Aorta (tissue), 5 donors: Measurements from ENCODE around the gene ATP9B. TPM values are rescaled to one million over a fixed set of nuclear protein-coding genes. Genes with fewer than 3 reads are reported as not detected.
"Not testable (repeated sequence)": the region's sequence is repeated elsewhere in the genome, so short reads cannot be mapped to it uniquely, and the experiment has no call there.

ENCODE experiments used
- ATAC-seq: fragments of 200-7000 bp; cut with Tn5 transposase; one replicate; pipeline ENCODE4 v1.9.1; 2022; ENCODE audit warnings: moderate library complexity; ENCODE audit not compliant: low FRiP score
- DNase-seq, 2 donors: peaks; one replicate each; pipeline ENCODE4 v3.0.0-alpha.2; 2020
- H3K27ac ChIP-seq, 2 donors: one replicate each; pipeline ENCODE4 v1.5.1; 2013; ENCODE audit warnings: low read length in 2 of 2, mild to moderate bottlenecking in 2 of 2, moderate library complexity in 2 of 2, control low read depth in 1 of 2, inconsistent platforms in 1 of 2, low read depth in 1 of 2
- H3K27me3 ChIP-seq, 2 donors: one replicate each; pipeline ENCODE4 v1.6.1; 2013; ENCODE audit warnings: control low read depth in 1 of 2, low read length in 1 of 2, mild to moderate bottlenecking in 1 of 2, moderate library complexity in 1 of 2; ENCODE audit not compliant: insufficient read depth in 2 of 2, control insufficient read depth in 1 of 2
- H3K36me3 ChIP-seq, 2 donors: one replicate each; pipeline ENCODE4 v1.6.1; 2013; ENCODE audit warnings: control low read depth in 1 of 2, low read length in 1 of 2, mild to moderate bottlenecking in 1 of 2; ENCODE audit not compliant: insufficient read depth in 2 of 2, control insufficient read depth in 1 of 2
- H3K4me1 ChIP-seq, 2 donors: one replicate each; pipeline ENCODE4 v1.6.1; 2013; ENCODE audit warnings: low read length in 2 of 2, control low read depth in 1 of 2, mild to moderate bottlenecking in 1 of 2, moderate library complexity in 1 of 2; ENCODE audit not compliant: insufficient read depth in 2 of 2, control insufficient read depth in 1 of 2
- H3K4me3 ChIP-seq, 2 donors: one replicate each; pipeline ENCODE4 v1.5.1; 2013; ENCODE audit warnings: low read length in 2 of 2, control low read depth in 1 of 2, mild to moderate bottlenecking in 1 of 2
- H3K9me3 ChIP-seq: one replicate; pipeline ENCODE4 v1.6.1; 2013; ENCODE audit warnings: mild to moderate bottlenecking, low read length; ENCODE audit not compliant: control insufficient read depth
- WGBS, 2 donors: extraction: QIAGEN DNeasy Blood & Tissue Kit; methylation state at CpG; one replicate each; pipeline ENCODE4 v1.1.7; 2013; 5-methylcytosine and 5-hydroxymethylcytosine counted together
- intact Hi-C, 2 donors: fragments of 100-400 bp; cut with DNase I; formaldehyde crosslinking; loops; one replicate each; pipeline versions ENCODE4 v1.14.2 to v1.15.0; 2022
- polyA plus RNA-seq, 2 donors: library from polyadenylated mRNA; stranded (reverse); fragments of 200-250 nt; gene quantifications; one replicate each; pipeline ENCODE4 v1.2.3, GENCODE V29; 2013
- total RNA-seq, 2 donors: library from RNA; stranded (reverse); fragmentation: NEBNext Ultra II Directional; extraction: Animal tissue kit (Norgen Biotek cat#: 25700); gene quantifications; one replicate each; pipeline ENCODE4 v1.2.1, GENCODE V29; 2021
- donor health status: healthy with polysubstance abuse.
- donor health status: Bipolar disorder and iron deficiency.
- donor health status: DM: no; HTN: no; CAD: no.
- donor health status: DM: no; HTN: no; CAD: no.
- donor health status: DM: yes; HTN: yes; CAD: no.

ATP9B gene
- total and polyA plus RNA-seq, 4 donors: 2.3 to 55.3 (median 30.5) TPM

DNA sequence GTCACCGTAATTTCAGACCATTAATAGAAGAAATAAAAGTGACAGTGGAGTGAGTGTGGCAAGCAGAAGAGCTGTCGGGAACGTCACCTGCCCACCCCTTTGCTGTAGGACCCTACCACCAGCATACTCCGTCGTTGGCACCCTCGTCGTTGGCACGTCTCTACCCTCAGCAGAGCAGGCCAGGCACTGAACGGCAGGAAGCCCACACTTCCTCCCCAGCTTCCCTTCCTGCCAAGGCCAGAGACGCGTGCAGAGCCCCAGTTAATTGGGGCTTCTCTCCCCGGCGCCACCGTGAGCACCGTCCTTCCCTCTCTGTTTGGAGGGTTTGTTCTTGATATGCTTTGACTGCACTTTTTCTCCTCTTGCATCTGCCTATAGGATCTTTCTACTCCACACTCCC lies 299.5 kb downstream of the ATP9B start:
- Histone ChIP-seq H3K36me3 (peaks cover 0 to 6% of the 10 kb centered on the region in 2 donors), H3K27me3 (no peaks in the 10 kb centered on the region), H3K9me3 (no peaks in the 10 kb centered on the region), H3K27ac (no peak overlapping the region), H3K4me3 (no peak overlapping the region), H3K4me1 (no peaks in the 10 kb centered on the region)
- intact Hi-C loops: no loop called here
- no peak for DNase-seq
- WGBS, 2 donors: 88 to 93% methylated on average over 15 of the region's 15 CpGs
- ATAC-seq: no peak

DNA sequence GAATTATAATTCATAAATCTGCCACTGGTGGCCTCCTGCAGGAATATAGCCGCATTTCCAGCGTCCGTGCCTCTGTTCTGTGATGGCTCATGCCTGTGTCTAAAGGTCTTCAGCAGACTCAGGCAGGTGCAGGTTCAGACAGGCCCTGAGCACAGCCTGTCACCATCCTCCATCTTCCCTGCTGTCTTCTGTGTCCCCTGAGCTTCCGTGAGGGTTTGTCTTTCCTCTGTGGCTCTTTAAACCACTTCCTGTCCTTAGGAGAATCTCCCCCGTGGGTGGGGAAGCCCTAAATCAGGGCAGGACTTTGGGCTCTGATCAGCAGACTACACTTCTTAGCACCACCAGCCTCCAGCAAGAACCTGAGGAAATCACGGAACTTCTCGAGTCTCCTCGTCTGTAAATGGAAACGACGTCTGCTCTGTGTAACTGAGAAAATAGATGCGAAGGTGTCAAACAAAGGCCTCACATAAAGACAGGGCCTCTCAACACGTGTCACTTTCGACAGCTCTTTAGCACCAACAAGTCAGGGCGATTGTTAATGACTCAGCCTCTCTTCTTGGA lies 302.4 kb downstream of the ATP9B start:
- Histone ChIP-seq H3K4me3 (no peak overlapping the region), H3K27ac (no peak overlapping the region), H3K27me3 (no peaks in the 10 kb centered on the region), H3K36me3 (peaks cover 0 to 1% of the 10 kb centered on the region in 2 donors), H3K9me3 (no peaks in the 10 kb centered on the region), H3K4me1 (no peaks in the 10 kb centered on the region)
- ATAC-seq: no peak
- 73 to 75% methylated on average over 14 of the region's 14 CpGs for WGBS, 2 donors
- intact Hi-C loops: loop anchor here in 1 of 2 donors (10.0 kb wide), 1 partner anchor 583 kb away; the partner anchor contains the start of gene SLC66A2
- DNase-seq: no peak

GRCh38 chr18:79372461-79372860 lies 303.3 kb downstream of the ATP9B start:
- Histone ChIP-seq H3K27ac (no peak overlapping the region), H3K4me1 (no peaks in the 10 kb centered on the region), H3K9me3 (no peaks in the 10 kb centered on the region), H3K36me3 (peaks cover 0 to 3% of the 10 kb centered on the region in 2 donors), H3K27me3 (no peaks in the 10 kb centered on the region), H3K4me3 (no peak overlapping the region)
- DNase-seq: no peak
- no peak for ATAC-seq
- intact Hi-C loops: loop anchor here in 1 of 2 donors (10.0 kb wide), 1 partner anchor 582 kb away; the partner anchor contains the start of gene SLC66A2
- WGBS, 2 donors: 86 to 93% methylated on average over 10 of the region's 10 CpGs

GRCh38 chr18:79372991-79373390 lies 303.8 kb downstream of the ATP9B start:
- Histone ChIP-seq H3K27ac (no peak overlapping the region), H3K36me3 (peaks cover 0 to 3% of the 10 kb centered on the region in 2 donors), H3K9me3 (no peaks in the 10 kb centered on the region), H3K27me3 (no peaks in the 10 kb centered on the region), H3K4me1 (no peaks in the 10 kb centered on the region), H3K4me3 (no peak overlapping the region)
- intact Hi-C loops: loop anchor here in 1 of 2 donors (10.0 kb wide), 1 partner anchor 582 kb away; the partner anchor contains the start of gene SLC66A2
- no peak for DNase-seq
- ATAC-seq: no peak
- 97 to 99% methylated on average over 2 of the region's 2 CpGs for WGBS, 2 donors

GRCh38 chr18:79373736-79374135 lies 304.5 kb downstream of the ATP9B start:
- DNase-seq: no peak
- no peaks in the 10 kb centered on the region for H3K9me3 ChIP-seq
- no peak overlapping the region for H3K4me3 ChIP-seq
- 93 to 94% methylated on average over 17 of the region's 17 CpGs for WGBS, 2 donors
- H3K4me1 ChIP-seq: no peaks in the 10 kb centered on the region
- H3K36me3 ChIP-seq: peaks cover 0 to 3% of the 10 kb centered on the region in 2 donors
- no peaks in the 10 kb centered on the region for H3K27me3 ChIP-seq
- no peak for ATAC-seq
- intact Hi-C loops: loop anchor here in 1 of 2 donors (10.0 kb wide), 1 partner anchor 581 kb away; the partner anchor contains the start of gene SLC66A2
- H3K27ac ChIP-seq: no peak overlapping the region

DNA sequence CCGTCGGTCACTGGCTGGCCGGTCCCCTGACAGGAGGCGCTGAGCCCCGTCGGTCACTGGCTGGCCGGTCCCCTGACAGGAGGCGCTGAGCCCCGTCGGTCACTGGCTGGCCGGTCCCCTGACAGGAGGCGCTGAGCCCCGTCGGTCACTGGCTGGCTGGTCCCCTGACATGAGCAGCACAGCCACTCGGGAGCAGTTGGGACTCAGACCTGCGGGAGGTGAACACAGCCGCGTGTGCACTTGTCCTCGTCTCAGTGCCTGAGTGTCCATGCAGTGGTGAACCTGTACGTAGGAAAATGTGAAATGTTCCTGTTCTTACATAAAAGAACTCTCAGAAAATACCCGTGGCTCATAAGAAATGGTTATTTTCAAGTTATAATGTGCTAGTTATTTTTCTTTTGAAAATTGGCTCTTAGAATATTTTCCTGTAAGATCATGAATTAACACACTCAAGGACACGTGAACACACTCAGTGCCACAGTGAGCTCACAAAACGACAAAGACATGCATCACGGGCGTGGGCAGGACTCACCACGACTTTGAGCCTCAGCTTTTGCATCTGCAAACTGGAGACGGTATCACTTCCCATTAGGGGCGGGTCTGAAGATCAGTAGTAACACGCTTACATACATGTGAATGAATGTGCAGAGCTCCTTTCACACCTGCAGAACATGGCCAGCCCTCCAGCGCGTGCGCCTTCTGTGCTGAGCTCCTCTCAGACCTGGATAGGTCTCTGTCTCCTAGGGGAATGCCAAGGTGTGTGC lies 305.4 kb downstream of the ATP9B start:
- intact Hi-C loops: loop anchor here in 1 of 2 donors (10.0 kb wide), 1 partner anchor 580 kb away; the partner anchor contains the start of gene SLC66A2
- no peaks in the 10 kb centered on the region for H3K9me3 ChIP-seq
- no peak overlapping the region for H3K27ac ChIP-seq
- no peaks in the 10 kb centered on the region for H3K4me1 ChIP-seq
- H3K27me3 ChIP-seq: no peaks in the 10 kb centered on the region
- peaks cover 0 to 3% of the 10 kb centered on the region in 2 donors for H3K36me3 ChIP-seq
- 88 to 92% methylated on average over 21 to 25 of the region's 32 CpGs for WGBS, 2 donors
- DNase-seq (no peak), ATAC-seq (no peak)
- H3K4me3 ChIP-seq: no peak overlapping the region

- Histone ChIP-seq H3K4me1 (no peaks in the 10 kb centered on the region), H3K9me3 (no peaks in the 10 kb centered on the region), H3K36me3 (peaks cover 0 to 3% of the 10 kb centered on the region in 2 donors), H3K4me3 (no peak overlapping the region), H3K27ac (no peak overlapping the region), H3K27me3 (no peaks in the 10 kb centered on the region)
- intact Hi-C loops: loop anchor here in 1 of 2 donors (10.0 kb wide), 1 partner anchor 579 kb away; the partner anchor contains the start of gene SLC66A2
- ATAC-seq (no peak), DNase-seq (no peak)
- 90 to 92% methylated on average over 10 of the region's 10 CpGs for WGBS, 2 donors
These were observed 306.4 kb downstream of the ATP9B start for GRCh38 chr18:79375441-79376154.

- not testable (repeated sequence) for H3K36me3 ChIP-seq, H3K9me3 ChIP-seq, H3K27me3 ChIP-seq, H3K4me3 ChIP-seq, DNase-seq, H3K27ac ChIP-seq, ATAC-seq, H3K4me1 ChIP-seq
- WGBS, 2 donors: 88 to 93% methylated on average over 12 of the region's 12 CpGs
- intact Hi-C loops: loop anchor here in 1 of 2 donors (10.0 kb wide), 1 partner anchor 578 kb away; the partner anchor contains the start of gene SLC66A2
These were observed 307.5 kb downstream of the ATP9B start for GRCh38 chr18:79376661-79377060.
